Measurements from ENCODE around the gene TMEM200A. TPM values are rescaled to one million over a fixed set of nuclear protein-coding genes. Genes with fewer than 3 reads are reported as not detected.

The TMEM200A gene
- total and polyA plus RNA-seq, 4 experiments from 2014 or later = 1.1 to 4.8 (median 1.9) TPM

DNA sequence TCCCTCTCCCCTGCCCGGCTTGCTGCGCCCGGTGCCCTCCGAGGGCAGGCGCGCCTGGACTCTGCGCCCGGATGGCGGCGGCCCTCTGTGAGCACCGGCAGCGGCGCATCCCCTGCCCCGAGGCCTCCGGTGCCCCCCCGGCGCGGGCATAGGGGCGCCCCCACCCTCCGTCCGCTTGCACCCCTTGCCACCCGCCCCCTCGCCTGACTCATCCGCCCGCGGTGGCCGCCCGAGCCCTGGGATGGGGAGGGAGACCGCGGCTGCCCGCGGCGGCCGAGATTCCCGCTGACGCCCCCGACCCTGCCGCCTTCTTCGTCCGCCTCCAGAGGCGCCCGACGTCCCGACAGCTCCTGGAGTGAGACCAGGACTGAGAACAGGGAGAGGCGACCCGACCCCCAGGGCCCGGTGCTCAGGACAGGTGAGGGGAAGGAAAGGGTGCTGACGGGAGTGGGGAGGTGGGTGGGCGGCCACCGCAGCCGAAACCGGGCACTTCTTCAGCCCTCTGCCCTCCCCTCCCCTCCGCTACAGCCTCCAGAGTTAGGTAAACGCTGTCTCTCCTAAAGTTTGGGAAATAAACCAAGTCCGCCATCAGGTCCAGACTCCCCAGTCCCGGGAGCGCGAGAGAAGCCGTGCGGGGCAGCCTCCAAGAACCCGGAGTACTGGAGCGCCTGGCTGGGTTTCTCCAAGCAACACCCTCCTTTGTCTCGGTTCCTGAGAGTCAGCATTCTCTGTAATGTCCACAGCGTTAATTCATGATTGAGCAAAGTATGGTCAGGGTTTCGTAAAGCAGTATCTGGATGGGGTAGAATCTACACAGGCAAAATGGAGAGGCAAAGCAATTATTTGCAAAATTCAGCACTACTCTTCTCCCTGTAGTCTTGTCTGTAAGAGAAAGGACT is 539 bp downstream of the TMEM200A start:
- H3K36me3 Mint-ChIP-seq = peaks cover 0 to 4% of the 10 kb centered on the region in 2 donors
- peak overlapping the region; percentile 83 to 96 (median 87) for H3K4me3 Mint-ChIP-seq
- no peaks in the 10 kb centered on the region for H3K9me3 Mint-ChIP-seq
- Histone ChIP-seq H3K27me3 (ENCODE audit: insufficient read depth, low read length) (no peaks in the 10 kb centered on the region), H3K4me3 (ENCODE audit: low read length in 2 of 2) (peak overlapping the region in 1 of 2 donors; percentile 66), H3K36me3 (ENCODE audit: insufficient read depth, low read length) (no peaks in the 10 kb centered on the region), H3K4me1 (ENCODE audit: insufficient read depth, low read length) (peaks cover 34% of the 10 kb centered on the region), H3K27ac (ENCODE audit: low read depth, low read length) (peak overlapping the region; percentile 55), H3K9me3 (ENCODE audit: control insufficient read depth in 1 of 2, low read length in 2 of 2) (no peaks in the 10 kb centered on the region)
- peak; percentile 14 to 48 (median 22) for DNase-seq
- no peaks in the 10 kb centered on the region for H3K27me3 Mint-ChIP-seq
- intact Hi-C loops (cut with micrococcal nuclease) = loop anchor here (5.0 kb wide), 2 partner anchors 44 to 211 kb away; no protein-coding TSS in a partner anchor
- ChIA-PET POLR2A (ENCODE audit: partially characterized antibody) (interaction anchor here (1.2 to 3.3 kb wide), 3 partner anchors 11 to 332 kb away, joined by 3 to 12 read pairs (median 7); no protein-coding TSS in a partner anchor), CTCF (ENCODE audit: partially characterized antibody) (interaction anchor here (0.7 to 6.7 kb wide), 16 partner anchors 8 to 481 kb away, joined by 3 to 84 read pairs (median 4); no protein-coding TSS in a partner anchor)
- H3K4me1 Mint-ChIP-seq = peaks cover 20 to 37% (median 32%) of the 10 kb centered on the region in 4 donors
- peak overlapping the region in 6 of 7 donors; percentile 13 to 88 (median 63) for H3K27ac Mint-ChIP-seq

- Mint-ChIP-seq H3K4me3 (peak overlapping the region in 6 of 8 donors; percentile 3 to 94 (median 48)), H3K36me3 (peaks cover 0 to 4% of the 10 kb centered on the region in 2 donors), H3K27me3 (no peaks in the 10 kb centered on the region), H3K9me3 (no peaks in the 10 kb centered on the region), H3K4me1 (peaks cover 20 to 45% (median 33%) of the 10 kb centered on the region in 4 donors), H3K27ac (peak overlapping the region in 3 of 7 donors; percentile 0 to 61 (median 4))
- no peak overlapping the region for H3K4me3 ChIP-seq (ENCODE audit: low read length in 2 of 2)
- H3K4me1 ChIP-seq (ENCODE audit: insufficient read depth, low read length) = peaks cover 34% of the 10 kb centered on the region
- peak in 1 of 5 donors; percentile 4 for DNase-seq
- no peaks in the 10 kb centered on the region for H3K36me3 ChIP-seq (ENCODE audit: insufficient read depth, low read length)
- CTCF ChIA-PET (ENCODE audit: partially characterized antibody) = interaction anchor here (0.9 to 6.7 kb wide), 5 partner anchors 14 to 331 kb away, joined by 3 to 84 read pairs (median 5); no protein-coding TSS in a partner anchor
- no peak overlapping the region for H3K27ac ChIP-seq (ENCODE audit: low read depth, low read length)
- no peaks in the 10 kb centered on the region for H3K27me3 ChIP-seq (ENCODE audit: insufficient read depth, low read length)
- POLR2A ChIA-PET (ENCODE audit: partially characterized antibody) = interaction anchor here (0.9 to 3.3 kb wide), 4 partner anchors 9 to 23 kb away, joined by 3 to 12 read pairs (median 5); no protein-coding TSS in a partner anchor
- no peaks in the 10 kb centered on the region for H3K9me3 ChIP-seq (ENCODE audit: control insufficient read depth in 1 of 2, low read length in 2 of 2)
- intact Hi-C loops (cut with micrococcal nuclease) = loop anchor here (5.0 kb wide), 2 partner anchors 45 to 210 kb away; no protein-coding TSS in a partner anchor
Measured at GRCh38 chr6:130367767-130368166, 1.9 kb downstream of the TMEM200A start.

GRCh38 chr6:130368576-130368975 is 2.8 kb downstream of the TMEM200A start:
- Histone ChIP-seq H3K4me3 (ENCODE audit: low read length in 2 of 2) (no peak overlapping the region), H3K36me3 (ENCODE audit: insufficient read depth, low read length) (no peaks in the 10 kb centered on the region), H3K9me3 (ENCODE audit: control insufficient read depth in 1 of 2, low read length in 2 of 2) (no peaks in the 10 kb centered on the region), H3K4me1 (ENCODE audit: insufficient read depth, low read length) (peaks cover 34% of the 10 kb centered on the region), H3K27me3 (ENCODE audit: insufficient read depth, low read length) (no peaks in the 10 kb centered on the region), H3K27ac (ENCODE audit: low read depth, low read length) (no peak overlapping the region)
- CTCF ChIA-PET (ENCODE audit: partially characterized antibody) = interaction anchor here (1.6 to 6.7 kb wide), 5 partner anchors 13 to 330 kb away, joined by 3 to 84 read pairs (median 5); no protein-coding TSS in a partner anchor
- Mint-ChIP-seq H3K27ac (peak overlapping the region in 3 of 7 donors; percentile 32 to 49 (median 40)), H3K4me3 (peak overlapping the region in 1 of 8 donors; percentile 94), H3K36me3 (peaks cover 0 to 4% of the 10 kb centered on the region in 2 donors), H3K4me1 (peaks cover 21 to 47% (median 33%) of the 10 kb centered on the region in 4 donors), H3K27me3 (no peaks in the 10 kb centered on the region), H3K9me3 (no peaks in the 10 kb centered on the region)
- no peak for DNase-seq
- intact Hi-C loops (cut with micrococcal nuclease) = loop anchor here (5.0 kb wide), 2 partner anchors 46 to 209 kb away; no protein-coding TSS in a partner anchor
- POLR2A ChIA-PET (ENCODE audit: partially characterized antibody) = interaction anchor here (1.0 to 3.3 kb wide), 3 partner anchors 8 to 14 kb away, joined by 3 to 12 read pairs (median 6); no protein-coding TSS in a partner anchor

GRCh38 chr6:130369831-130370230 is 4.0 kb downstream of the TMEM200A start:
- intact Hi-C loops (cut with micrococcal nuclease) = loop anchor here (5.0 kb wide), 2 partner anchors 48 to 207 kb away; no protein-coding TSS in a partner anchor
- Mint-ChIP-seq H3K27ac (no peak overlapping the region), H3K4me1 (peaks cover 17 to 39% (median 26%) of the 10 kb centered on the region in 4 donors), H3K27me3 (no peaks in the 10 kb centered on the region), H3K4me3 (no peak overlapping the region), H3K9me3 (no peaks in the 10 kb centered on the region), H3K36me3 (peaks cover 0 to 4% of the 10 kb centered on the region in 2 donors)
- no peak overlapping the region for H3K27ac ChIP-seq (ENCODE audit: low read depth, low read length)
- CTCF ChIA-PET (ENCODE audit: partially characterized antibody) = interaction anchor here (1.6 to 6.7 kb wide), 3 partner anchors 12 to 329 kb away, joined by 3 to 84 read pairs (median 22); no protein-coding TSS in a partner anchor
- no peak for DNase-seq
- H3K4me3 ChIP-seq (ENCODE audit: low read length in 2 of 2) = no peak overlapping the region
- H3K4me1 ChIP-seq (ENCODE audit: insufficient read depth, low read length) = peaks cover 28% of the 10 kb centered on the region
- POLR2A ChIA-PET (ENCODE audit: partially characterized antibody) = interaction anchor here (3.3 kb wide), 1 partner anchor 13 kb away, joined by 12 read pairs; no protein-coding TSS in a partner anchor
- H3K36me3 ChIP-seq (ENCODE audit: insufficient read depth, low read length) = no peaks in the 10 kb centered on the region
- H3K27me3 ChIP-seq (ENCODE audit: insufficient read depth, low read length) = no peaks in the 10 kb centered on the region
- no peaks in the 10 kb centered on the region for H3K9me3 ChIP-seq (ENCODE audit: control insufficient read depth in 1 of 2, low read length in 2 of 2)

- H3K4me3 Mint-ChIP-seq = no peak overlapping the region
Measured at GRCh38 chr6:130371921-130372420, 6.2 kb downstream of the TMEM200A start.

DNA sequence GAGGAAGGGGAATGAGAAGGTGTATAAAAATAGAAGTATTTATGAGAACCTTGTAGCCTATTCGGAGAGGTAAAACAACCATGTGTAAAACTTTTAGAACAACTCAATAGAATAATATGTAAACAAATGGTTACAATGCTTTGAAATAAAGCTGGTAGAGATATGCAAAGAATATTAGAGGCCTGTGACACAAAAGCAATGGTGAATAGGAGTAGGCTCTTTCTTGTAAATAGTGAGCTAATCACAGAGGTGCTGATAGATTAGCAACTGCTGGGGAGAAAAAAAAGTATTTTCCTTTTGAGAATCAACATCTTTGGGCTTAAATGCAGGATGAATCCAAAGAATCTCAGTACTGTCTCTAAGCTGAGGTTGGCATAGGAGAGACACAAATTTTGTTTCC is 7.0 kb downstream of the TMEM200A start:
- DNase-seq = no peak
- CTCF ChIA-PET (ENCODE audit: partially characterized antibody) = interaction anchor here (0.7 to 3.7 kb wide), 3 partner anchors 9 to 325 kb away, joined by 3 to 19 read pairs (median 9); no protein-coding TSS in a partner anchor
- no peak overlapping the region for H3K4me3 ChIP-seq (ENCODE audit: low read length in 2 of 2)
- H3K27ac ChIP-seq (ENCODE audit: low read depth, low read length) = no peak overlapping the region
- peaks cover 10 to 29% (median 19%) of the 10 kb centered on the region in 4 donors for H3K4me1 Mint-ChIP-seq
- no peaks in the 10 kb centered on the region for H3K9me3 Mint-ChIP-seq
- no peaks in the 10 kb centered on the region for H3K36me3 Mint-ChIP-seq
- H3K27me3 ChIP-seq (ENCODE audit: insufficient read depth, low read length) = no peaks in the 10 kb centered on the region
- POLR2A ChIA-PET (ENCODE audit: partially characterized antibody) = no interaction called here
- H3K27ac Mint-ChIP-seq = no peak overlapping the region
- intact Hi-C loops (cut with micrococcal nuclease) = no loop called here
- no peaks in the 10 kb centered on the region for H3K36me3 ChIP-seq (ENCODE audit: insufficient read depth, low read length)
- no peak overlapping the region for H3K4me3 Mint-ChIP-seq
- no peaks in the 10 kb centered on the region for H3K27me3 Mint-ChIP-seq
- H3K4me1 ChIP-seq (ENCODE audit: insufficient read depth, low read length) = peaks cover 9% of the 10 kb centered on the region
- no peaks in the 10 kb centered on the region for H3K9me3 ChIP-seq (ENCODE audit: control insufficient read depth in 1 of 2, low read length in 2 of 2)

More at GRCh38 chr6:130371921-130372420, 6.2 kb downstream of the TMEM200A start:
- Histone ChIP-seq H3K9me3 (ENCODE audit: control insufficient read depth in 1 of 2, low read length in 2 of 2) (no peaks in the 10 kb centered on the region), H3K27me3 (ENCODE audit: insufficient read depth, low read length) (no peaks in the 10 kb centered on the region), H3K36me3 (ENCODE audit: insufficient read depth, low read length) (no peaks in the 10 kb centered on the region), H3K4me1 (ENCODE audit: insufficient read depth, low read length) (peaks cover 18% of the 10 kb centered on the region), H3K27ac (ENCODE audit: low read depth, low read length) (no peak overlapping the region), H3K4me3 (ENCODE audit: low read length in 2 of 2) (no peak overlapping the region)
- DNase-seq = no peak
- ChIA-PET POLR2A (ENCODE audit: partially characterized antibody) (no interaction called here), CTCF (ENCODE audit: partially characterized antibody) (interaction anchor here (0.7 to 3.7 kb wide), 3 partner anchors 10 to 326 kb away, joined by 3 to 19 read pairs (median 9); no protein-coding TSS in a partner anchor)
- Mint-ChIP-seq H3K9me3 (no peaks in the 10 kb centered on the region), H3K36me3 (no peaks in the 10 kb centered on the region), H3K27me3 (no peaks in the 10 kb centered on the region), H3K27ac (no peak overlapping the region), H3K4me1 (peaks cover 16 to 29% (median 19%) of the 10 kb centered on the region in 4 donors)
- intact Hi-C loops (cut with micrococcal nuclease) = no loop called here

Measured in CD4-positive, alpha-beta memory T cell (primary cell).